Stimulated activated CD8-positive, alpha-beta memory T cell treated with anti-CD3 and anti-CD28 coated beads, Interleukin-4, amount 100 ng/mL, for 1 hour (primary cell): ENCODE data around the gene SEPTIN12.

Experiments used
- DNase-seq, 2 donors: peaks; one replicate each; pipeline ENCODE4 v3.0.0-alpha.2; 2020; ENCODE audit warnings: low read depth in 2 of 2, low spot score in 1 of 2

SEPTIN12 gene, protein sequence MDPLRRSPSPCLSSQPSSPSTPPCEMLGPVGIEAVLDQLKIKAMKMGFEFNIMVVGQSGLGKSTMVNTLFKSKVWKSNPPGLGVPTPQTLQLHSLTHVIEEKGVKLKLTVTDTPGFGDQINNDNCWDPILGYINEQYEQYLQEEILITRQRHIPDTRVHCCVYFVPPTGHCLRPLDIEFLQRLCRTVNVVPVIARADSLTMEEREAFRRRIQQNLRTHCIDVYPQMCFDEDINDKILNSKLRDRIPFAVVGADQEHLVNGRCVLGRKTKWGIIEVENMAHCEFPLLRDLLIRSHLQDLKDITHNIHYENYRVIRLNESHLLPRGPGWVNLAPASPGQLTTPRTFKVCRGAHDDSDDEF

DNA sequence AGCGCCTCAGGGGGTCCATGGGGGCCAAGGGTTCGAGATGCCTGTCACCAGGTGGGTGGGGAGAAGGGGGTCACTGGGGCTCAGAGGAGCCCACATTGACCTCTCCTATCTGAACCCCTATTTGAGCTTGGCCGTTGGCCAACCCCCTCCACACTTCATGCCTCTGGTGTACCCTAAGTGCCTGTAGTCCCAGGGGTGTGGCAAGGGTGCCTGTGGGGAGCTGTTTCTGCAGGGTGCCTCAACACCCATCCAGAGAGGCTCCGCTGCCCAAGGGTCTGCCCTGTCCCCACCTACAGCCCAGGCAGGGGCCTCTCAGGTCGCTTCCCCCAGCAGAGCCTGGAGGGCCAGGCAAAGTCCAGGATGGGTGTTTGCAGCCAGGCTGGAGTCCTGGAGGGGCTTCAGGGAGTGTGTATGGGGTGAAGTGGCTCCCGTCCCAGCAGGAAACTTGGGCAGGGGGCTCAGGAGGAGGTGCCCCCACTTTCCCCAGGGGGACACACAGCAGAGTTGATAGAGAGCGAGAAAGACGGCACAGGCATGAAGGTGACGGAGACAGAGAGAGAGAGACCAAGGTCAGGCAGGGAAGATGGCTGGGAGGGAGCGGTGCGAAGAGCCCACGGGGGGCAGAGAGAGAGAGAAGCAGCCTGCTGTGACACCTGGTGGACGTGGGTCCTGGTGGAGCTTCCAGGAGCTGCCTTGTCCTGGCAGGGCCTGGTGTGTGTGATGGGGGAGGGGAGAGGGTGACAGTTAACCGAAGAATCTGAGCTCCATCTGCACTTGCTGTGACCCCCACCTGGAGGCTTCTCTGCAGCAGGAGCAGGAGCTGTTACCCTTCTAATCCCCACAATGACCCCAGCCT is at the start of gene SEPTIN12:
Gene SEPTIN12 (minus strand): TSS at position 719 of the 856 bp plus-strand sequence. CDS start 700 bp downstream, at position 19.
- DNase-seq, result no peak

DNA sequence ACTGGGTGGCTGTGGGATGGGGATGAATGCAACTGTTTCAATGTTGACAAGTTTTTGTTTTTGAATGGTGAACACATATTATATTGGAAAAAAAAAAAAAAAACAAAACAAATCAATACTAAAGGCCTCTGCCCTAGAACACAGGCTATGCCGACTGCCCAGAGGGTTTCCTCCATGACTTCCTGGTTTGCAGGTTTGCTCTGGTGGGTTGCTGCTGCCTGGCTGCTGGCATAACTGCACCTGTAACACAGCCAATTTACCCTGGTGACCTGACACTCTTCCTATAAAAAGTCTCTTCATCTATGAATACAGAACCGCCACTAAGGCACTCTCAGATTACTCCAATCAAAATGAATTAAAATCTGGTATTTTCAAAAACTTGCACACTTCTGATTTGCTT is 48.6 kb upstream of the SEPTIN12 start:
- DNase-seq, result no peak

DNA sequence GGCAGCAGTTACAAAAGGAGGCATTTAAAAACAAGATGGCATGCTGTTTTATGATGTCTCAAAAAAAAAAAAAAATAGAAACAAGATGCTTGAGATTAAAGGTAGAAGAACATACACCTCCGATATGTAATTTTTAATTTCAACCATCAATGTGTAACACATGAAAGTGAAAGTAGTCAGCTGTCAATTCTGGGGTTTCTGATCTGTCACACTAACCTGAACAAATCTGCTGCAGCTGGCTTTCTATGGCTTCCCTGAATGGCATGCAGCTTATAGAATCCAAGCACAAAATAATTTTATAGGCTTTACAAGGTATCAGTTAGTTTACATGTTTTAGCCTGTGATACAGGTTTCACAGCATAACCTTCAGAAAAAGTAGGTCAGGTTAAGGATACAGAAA is 45.4 kb upstream of the SEPTIN12 start:
- no peak for DNase-seq

DNA sequence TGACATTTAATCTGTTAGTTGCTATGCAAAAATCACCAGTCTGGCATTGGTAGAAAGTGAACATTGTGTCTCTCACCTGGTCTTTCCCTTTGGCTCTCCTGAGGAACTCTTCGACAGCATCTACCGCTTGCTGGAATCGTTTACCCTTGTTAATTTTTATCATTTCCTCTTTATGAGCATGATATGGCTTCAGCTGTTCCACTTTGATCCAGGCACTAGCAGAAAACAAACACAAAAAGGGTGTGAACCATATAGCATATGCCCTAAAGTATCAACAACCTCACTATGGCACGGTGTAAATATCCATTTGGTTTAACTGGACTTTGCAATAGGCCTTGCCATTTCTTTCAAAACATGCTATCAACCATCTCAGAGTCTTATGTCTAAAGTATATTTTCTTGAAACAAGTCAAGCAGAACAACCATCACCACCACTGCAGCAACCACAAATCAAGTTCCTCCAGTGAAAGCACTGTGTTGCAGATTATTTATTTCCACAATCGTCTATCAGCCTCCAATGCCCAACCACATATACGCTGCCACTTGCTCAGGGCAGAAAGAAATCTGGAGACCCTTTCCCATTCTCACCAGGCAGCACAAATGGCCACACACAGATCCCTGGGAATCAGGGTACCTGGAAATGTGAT is 44.7 kb upstream of the SEPTIN12 start:
- DNase-seq, result no peak

DNA sequence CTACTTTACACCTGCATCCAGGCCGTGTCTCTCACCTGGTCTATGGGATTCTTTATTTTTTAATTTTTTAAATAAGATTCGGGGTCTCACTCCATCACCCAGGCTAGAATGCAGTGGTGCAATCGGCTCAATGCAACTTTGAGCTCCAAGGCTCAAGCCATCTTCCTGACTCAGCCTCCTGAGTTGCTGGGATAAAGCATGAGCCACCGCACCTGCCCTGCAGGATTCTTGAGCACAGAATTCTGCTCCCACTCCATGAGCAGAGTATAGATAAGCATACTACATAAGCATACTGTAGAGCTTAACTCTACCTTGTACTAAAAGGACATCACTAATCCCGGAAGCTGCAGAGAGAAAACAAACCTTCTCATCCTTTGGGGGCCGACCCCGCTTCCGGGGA is 43.5 kb upstream of the SEPTIN12 start:
- no peak for DNase-seq

DNA sequence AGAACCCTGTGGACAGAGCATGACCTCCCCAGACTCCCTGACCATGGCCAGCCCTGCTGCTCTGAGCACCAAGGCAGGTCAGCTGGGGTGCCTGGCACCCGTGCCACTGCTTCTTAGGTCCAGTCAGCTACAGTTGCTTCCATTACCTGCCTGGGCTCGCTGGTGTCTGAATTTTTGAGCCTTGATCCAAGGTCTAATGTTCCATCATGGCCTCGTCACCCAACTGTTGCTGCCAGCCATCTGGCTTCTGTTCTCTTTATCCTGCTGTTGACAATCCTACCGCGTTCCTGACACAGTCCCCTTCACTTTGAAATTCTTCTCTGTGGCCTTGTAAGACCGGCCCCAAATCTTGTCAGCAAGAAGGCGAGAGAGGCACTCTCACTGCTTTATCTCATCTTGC is 42.3 kb upstream of the SEPTIN12 start:
- no peak for DNase-seq

DNA sequence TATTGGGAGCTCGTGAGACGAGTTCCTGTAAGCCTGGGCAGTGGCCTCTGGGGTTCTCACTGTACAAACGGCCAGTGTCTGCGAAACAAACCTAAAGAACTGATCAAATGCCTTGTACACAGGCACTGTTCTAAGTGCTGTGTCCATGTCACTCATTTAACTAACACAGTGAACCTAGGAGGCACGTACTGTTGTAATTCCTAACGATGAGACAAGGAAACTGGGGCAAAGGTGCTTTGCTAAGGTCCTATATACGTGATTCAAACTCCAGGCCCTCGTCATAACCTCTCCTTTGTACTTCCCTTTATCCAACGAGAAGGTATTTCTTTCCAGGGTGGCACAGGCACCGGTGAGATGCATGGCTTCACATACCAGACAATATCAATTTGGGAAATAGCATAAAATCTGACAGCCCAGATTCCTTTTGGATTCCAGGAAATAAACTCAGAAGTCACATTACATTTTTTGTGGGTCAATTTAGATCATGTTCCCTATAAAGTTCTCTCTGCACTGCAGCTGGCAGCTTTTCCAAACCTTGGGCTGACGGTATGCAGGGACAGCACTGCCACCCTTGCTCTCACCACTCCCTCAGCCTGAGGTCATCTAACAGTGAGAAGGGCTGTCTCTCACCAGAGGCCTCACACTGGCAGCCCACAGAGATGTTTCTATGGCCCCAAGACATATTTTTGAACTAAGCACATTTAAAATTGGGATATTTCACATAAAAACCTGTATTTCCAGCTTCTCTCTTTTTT is 40.6 kb upstream of the SEPTIN12 start:
- no peak for DNase-seq

DNA sequence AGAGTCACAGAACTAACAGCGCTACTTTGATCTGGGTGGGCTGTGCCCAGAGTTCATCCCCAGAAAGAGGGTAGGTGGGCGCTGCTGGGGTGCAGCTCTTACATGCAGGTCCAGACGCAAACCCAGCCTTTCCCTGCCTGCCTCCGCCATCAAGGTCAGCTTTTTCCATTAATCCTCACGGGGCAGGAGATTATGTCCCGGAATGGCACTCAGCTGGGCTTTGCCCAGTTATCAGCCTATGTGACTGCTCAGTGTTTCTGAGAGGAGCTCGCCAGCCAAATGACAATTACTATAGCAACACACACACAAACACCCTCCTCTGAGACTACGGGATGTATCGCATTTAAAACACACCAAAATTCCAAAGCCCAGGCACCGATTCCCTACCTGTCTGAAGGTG is 38.8 kb upstream of the SEPTIN12 start:
- DNase-seq, result no peak

DNA sequence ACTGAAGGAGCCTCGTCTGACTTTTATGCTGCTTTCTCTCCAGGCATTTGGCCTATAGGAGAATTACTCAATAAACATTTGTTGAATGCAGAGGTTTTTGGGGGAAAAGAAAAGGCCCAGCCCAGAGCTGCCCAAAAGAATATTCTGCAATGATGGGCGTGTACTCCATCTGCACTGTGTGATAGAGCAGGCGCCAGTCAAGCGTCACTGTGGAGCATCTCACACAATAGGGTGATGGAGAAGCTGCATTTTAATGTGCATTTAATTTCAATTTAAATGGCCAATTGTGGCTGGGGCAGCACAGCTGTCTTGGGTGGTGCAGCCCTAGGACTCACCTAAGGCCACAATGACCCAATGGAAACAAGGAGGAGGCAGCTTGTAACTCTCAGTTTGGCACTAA is 38.4 kb upstream of the SEPTIN12 start:
- DNase-seq, result no peak

DNA sequence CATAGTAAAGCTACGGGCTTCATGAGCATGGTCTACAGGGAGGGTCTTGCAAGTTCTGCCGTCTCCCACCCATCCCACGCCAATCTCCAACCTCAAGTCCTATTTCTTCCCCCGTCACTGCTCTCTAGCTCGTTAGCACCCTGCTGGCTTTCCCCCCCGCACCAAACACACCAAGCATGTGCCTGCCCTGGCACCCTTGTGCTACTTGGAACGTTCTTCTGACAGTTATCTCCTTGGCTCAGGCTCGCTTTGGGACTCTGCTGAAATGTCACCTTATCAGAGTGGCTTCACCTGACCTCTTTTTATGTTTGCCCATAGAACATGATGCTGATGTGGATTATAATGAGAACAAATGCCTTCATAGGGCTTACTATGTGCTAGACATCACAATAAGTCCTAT is 37.1 kb upstream of the SEPTIN12 start:
- no peak for DNase-seq

DNA sequence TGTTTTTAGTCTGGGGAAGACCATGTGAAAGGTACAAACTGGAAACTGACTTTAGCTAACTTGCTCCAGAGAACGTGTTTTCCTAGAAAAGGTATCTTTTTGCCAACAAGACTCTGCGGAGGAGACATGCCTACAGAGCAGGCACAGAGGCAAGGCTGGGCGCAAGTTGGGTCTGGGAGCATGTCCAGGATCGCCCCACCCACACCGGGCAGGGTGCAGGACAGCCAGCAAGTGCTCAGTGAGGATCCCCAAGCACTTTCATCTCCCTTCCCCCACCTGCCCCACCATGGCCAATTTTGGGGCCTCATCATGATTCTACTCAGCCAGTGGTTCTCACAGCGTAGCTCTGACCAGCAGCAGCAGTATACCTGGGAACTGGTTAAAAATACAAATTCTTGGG is 32.5 kb upstream of the SEPTIN12 start:
- DNase-seq, result no peak

DNA sequence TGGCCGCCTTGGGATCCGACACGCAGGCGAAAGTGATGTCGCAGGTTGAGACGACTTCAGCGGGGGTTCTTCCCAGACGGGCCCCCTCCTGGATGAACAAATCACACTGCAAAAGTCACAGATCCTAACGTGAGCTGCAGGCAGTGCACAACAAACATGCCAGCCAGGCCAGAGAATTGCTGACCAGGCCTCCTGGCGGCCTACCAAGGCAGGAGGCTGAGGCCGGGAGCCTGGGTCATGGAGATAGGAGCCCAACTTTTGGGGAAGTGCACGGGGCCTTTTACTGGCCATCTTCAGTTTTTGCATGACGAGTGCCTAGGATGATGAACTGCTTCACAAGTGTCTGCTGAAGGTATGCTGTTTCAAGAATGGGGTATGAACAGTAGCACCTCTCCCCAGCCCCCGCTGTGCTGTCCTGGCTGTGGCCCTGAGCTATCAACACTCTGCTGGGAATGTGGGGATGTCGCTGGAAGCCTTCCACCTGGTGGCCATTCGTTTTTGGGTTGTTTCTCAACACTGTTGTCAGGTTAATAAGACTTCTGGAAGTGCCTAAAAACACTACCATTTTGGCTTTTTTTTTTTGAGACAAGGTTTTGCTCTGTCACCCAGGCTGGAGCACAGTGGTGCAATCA is 26.5 kb upstream of the SEPTIN12 start:
- DNase-seq, result no peak

DNA sequence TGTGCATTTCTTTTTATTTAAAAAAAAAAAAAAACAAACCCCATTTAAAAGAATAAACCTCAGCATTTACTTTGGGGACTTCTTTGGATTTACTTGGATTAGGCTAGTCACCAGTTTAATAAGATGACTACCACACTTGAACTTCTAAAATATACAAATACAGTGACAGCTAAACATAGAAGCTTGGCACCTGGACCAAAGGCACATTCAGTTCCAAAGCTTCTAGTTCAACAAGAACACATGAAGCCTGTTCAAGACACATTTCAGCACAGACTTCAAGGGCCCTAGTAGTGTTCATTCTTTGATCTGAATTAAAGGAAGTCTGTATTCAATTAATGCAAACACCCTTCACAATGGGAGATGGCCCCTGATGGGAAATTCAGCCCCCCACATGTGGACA is 25.9 kb upstream of the SEPTIN12 start:
- DNase-seq, result no peak

DNA sequence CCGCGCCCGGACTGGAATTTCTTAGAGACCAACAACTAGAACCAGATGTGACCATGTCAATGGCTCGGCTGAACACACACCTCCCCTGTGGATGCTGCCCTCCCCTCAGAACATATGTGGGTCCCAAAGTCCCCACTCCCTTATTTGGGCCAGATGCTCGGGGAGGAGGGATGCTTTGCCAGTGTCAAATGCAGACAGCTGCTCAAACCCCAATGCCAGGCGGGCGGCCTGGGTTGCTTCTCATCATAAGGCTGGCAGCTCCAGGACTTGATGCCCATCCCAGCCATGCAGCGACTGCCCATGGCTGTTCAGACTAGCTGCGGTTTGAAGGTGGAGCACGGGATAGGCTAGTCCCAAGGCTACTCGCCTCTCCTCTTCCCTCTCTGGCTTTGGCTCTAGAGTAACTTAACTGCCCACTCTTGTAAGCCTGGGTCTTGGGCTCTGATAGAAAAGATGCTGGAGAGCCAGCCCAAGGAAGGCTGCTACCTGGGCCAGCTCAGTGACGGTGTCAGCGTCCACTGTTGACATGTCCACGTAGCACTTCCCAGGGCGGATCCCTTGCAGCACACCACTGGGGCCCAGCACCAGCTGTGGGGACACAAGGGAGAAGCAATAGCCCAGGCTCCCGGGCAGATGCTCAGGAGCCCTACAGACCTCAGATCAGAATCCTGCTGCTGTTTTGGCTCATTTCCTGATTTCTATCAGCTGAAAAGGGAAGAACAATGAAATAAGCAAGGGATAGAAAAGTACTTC is 25.3 kb upstream of the SEPTIN12 start:
- no peak for DNase-seq

DNA sequence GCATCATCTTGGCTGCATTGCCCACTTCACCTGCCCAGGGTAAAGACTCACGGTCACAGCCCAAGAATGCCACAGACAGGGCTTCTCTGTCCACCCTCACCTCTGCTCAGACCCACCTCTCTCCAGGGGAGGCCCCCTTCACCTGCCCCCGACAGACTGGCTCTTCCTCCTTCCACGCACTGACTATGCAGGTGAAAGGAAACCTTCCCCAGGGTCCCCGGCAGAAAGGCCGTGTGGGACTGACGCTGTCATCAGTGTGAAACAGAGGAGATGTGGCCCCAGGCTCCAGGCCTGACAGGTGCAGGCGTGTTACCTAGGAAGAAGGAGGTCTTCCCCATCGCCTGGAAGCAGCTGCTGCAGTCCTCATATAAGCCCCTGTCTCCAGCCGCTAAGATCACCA is 23.6 kb upstream of the SEPTIN12 start:
- no peak for DNase-seq

DNA sequence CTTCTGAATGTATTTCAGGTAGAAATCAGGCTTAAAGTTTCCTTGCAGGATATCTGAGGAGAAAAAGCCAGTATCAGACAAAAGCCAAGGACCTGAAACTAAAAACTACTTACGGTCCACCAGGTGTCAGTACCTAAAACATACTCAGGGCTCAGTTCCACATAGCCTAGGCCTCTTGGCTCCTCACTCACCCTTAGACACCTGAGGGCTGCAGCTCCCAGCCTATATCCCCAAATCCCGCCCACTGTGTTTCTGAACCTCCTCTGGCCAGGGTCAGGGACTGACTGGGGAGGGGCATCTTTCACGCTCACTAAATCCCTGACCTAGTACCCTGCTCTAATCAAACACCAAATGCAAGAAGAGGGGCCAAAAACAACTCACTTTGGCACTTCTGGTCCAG is 23.1 kb upstream of the SEPTIN12 start:
- DNase-seq, result no peak

DNA sequence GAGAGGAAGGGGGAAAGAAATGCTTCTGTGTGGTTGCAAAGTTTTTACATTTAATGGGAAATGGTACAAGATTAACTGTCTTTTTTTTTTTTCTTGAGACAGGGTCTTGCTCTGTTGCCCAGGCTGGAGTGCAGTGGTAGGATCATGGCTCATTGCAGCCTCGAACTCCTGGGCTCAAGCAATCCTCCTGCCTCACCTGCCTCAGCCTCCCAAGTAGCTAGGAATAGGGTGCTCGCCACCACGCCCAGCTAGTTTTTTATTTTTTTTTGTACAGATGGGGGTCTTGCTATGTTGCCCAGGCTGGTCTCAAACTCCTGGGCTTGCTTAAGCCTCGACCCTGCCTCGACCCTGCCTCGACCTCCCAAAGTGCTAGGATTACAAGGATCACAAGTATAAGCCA is 18.1 kb upstream of the SEPTIN12 start:
- DNase-seq, result no peak

DNA sequence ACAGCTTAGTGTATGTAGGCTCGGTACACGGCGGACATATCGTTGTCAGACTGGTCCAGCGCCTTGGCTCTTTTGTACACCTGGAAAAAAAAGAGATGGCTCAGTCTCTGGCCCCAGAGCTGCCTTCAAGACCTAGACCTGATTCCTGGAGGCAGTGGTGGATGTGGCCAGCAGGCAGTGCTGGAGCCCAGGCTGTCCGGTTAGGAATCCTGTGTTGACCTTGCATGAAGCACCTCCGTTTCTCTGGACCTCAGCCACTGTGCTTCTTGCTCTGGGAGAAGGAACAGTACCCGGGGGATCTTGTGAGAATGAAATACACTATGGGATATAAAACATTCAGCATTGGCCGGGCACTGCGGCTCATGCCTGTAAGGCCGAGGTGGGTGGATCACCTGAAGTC is 17.1 kb upstream of the SEPTIN12 start:
- DNase-seq, result no peak

DNA sequence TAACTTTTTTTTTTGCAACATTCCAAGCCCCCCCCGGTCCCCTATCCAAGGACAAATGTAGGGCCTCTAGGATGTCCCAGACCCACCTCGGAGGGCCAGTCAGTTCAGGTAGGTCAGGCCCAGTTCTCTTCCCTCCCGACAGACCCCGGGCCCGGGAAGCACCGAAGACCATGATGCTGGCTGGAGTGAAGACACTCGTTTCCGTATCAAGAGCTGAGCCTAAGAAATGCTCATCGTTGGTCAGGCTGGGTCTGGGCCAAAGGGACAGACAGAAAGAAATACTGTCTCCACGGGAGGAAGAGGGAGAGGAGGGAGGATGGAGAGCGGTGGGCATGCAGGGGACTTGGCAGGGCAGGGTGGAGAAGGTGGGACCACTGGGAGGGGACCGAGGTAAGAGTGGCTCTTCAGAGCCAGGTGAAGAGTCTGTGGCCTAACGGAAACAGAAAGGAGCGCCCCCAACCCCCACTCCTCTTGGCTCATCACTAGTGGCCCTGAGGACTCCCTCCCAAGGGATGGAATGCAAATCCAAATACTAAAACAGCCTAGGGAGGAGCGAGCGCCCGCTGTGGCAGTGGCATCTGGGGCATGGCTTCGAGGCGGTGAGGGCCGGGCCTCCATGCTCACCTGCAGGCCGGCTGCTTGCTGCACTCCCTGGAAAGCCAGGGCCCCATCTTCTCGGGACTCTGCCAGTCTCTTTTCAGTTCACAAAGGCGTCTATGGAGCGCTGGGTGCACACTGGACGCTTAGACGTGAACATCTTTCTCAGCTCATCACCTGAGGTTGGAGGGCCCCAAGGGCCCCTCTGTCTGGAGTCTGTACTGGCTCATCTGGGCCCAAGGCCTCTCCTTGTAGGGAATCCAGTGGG is 16.0 kb upstream of the SEPTIN12 start:
- DNase-seq, result no peak
